Stimulated activated CD4-positive, alpha-beta T cell treated with anti-CD3 and anti-CD28 coated beads, TNF-alpha, amount 100 ng/mL, for 4 hours (primary cell): ENCODE results near the gene CXXC1.
"Not testable (repeated sequence)": the region's sequence is repeated elsewhere in the genome, so short reads cannot be mapped to it uniquely, and the experiment has no call there.

Experiments
- DNase-seq, 3 experiments: peaks; one replicate each; pipeline ENCODE4 v3.0.0-alpha.2; 2020; ENCODE audit warnings: low read depth in 3 of 3

Gene CXXC1

GRCh38 chr18:50274941-50275340 is 12.6 kb downstream of the CXXC1 start:
- no peak for DNase-seq

DNA sequence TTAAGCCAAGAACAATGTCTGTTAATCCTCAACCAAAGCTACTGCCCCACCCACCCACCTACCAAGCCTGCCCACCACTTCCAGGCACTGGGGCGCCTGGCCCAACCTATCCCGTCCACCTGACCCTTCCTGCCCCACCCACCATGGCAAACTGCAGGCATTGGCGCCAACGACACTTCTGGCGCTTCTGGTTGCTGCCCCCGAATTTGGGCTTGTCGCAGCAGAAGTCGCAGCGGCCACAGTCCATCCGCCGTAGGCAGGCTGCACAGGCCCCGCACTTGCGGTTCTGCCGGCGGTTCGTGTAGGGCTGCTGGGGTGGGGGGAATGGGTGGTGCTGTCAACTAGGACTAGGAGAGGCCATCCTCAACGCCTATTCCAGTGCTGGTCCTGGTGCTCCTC is 13.4 kb downstream of the CXXC1 start:
- no peak for DNase-seq

DNA sequence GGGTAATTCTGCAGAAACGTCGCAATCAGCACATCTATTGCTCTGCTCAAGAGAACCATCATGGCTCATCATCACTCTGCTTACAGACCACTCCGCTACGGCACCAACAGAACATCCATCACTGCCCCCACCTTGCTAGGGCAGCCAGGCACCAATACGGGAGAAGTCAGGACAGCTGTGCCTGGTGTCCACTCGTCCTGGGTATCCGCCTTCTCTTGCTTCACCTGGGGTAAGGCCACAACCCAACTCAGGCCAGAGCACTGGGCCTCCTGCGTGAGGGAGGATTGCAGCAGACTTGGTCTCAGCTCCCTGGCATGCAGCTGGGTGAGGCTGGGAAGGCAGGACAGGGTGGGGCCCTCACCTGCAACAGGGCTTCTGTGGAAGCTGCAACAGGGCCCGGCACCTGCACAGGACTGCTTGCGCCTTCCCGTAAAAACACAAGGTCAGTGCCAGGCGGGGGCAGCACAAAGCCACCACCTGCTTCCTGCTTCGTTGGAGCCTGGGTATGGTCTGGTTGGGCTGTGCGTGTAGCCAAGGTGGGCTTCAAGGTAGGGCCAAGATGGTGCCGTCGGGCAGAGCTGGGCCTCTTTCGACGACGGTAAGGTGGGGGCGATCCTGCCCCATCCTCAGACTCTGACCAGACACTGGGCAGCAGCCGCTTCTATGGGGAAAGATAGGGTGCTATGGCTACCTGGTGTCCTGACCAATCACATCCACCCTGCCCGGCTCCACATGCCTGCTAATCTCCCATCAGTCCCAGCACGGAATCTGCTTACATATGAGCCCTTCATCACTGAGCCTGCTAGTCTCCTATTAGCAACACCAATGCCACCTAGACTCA is 14.1 kb downstream of the CXXC1 start:
- DNase-seq, result no peak

GRCh38 chr18:50272568-50272967 is 14.9 kb downstream of the CXXC1 start:
- DNase-seq, result no peak

DNA sequence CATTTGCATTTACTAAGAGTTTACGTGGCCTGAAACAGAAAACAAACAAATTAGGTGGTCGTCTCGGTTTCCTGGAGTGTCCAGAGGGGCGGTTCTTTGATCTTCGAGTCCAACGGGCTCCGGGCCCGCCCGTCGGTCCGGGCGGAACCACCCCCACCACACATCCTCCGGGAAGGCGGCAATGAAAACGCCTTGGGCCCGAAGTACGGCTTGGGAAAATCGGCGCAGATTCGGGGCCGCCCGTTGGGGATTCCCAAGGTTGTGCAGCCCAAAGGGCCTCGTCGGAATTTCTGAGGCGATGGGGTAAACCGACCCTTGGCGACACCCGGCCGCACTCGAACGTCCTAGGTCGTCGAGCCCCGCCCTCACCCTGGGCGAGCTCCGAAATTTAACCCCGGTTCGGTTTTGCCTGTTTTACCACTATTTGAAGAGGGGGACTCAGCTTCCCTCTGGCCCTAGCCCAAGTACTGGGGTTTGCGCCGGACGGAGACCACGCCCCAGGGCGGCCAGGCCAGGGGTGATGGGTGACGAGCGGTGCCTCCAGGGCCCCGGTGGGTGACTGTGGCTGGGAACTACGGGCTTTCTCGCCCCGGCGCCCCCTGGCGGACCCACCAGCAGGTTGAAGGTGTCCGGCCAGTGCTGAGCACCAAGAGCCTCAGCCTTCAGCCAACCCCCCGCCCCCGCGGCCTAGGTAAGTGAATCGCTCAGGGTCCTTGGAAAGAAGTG is 19.3 kb downstream of the CXXC1 start:
- peak; percentile 50 to 63 (median 59) for DNase-seq

DNA sequence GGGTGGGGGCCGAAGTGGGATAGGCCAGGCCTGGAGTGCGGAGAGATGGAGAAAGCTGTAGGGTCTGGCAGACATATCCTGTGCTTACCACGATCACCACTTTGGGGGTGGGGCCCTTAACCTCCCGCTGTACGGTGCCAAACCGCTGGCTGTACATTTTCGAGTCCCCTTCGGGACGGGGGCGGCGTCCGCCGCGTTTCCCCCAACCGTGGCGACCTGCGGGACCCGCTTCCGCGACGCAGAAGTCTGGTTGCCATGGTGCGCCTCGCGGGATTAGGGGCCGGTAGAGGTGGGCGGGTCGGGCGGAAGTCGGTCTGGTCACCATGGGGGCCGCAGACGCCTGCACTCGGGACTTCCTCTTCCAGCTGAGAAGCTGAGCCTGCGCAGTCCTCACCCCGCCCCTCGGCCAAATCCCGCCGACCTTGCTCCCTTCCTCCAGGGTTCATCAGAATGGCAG is 21.2 kb downstream of the CXXC1 start, which contains the start of gene CFAP53:
TSS of gene CFAP53 (minus strand) at position 248 of the 457 bp plus-strand sequence. CDS start at position 157, 91 bp downstream.
- DNase-seq, result peak; percentile 61 to 63 (median 62)

DNA sequence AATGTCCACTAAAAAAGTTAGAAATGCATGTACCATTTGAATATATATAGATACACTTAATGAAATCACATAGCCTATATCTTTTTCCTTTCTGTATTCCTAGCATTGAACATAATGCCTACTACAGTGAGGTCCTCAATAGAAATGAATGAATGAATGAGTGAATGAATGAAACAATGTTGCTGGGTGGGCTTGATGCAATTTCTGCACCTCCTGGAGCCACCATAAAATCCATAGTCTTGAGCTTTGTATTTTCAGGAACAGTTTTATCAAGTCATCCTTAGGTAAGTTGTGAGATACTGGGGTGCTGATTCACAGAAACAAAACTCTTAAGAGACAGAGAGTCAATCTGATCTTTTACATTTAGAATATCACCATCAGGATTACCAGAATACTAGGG is 24.5 kb downstream of the CXXC1 start:
- DNase-seq, result no peak

- DNase-seq, result no peak
These were observed 36.6 kb downstream of the CXXC1 start for GRCh38 chr18:50250935-50251334.

- DNase-seq, result no peak
These were observed 37.9 kb downstream of the CXXC1 start for GRCh38 chr18:50249576-50249975.

- no peak for DNase-seq
These were observed 39.9 kb downstream of the CXXC1 start for GRCh38 chr18:50247561-50247960.

GRCh38 chr18:50241768-50242167 is 45.7 kb downstream of the CXXC1 start:
- DNase-seq, result not testable (repeated sequence)

GRCh38 chr18:50240080-50240563 is 47.4 kb downstream of the CXXC1 start:
- no peak for DNase-seq

- DNase-seq, result no peak
These were observed 55.1 kb downstream of the CXXC1 start for GRCh38 chr18:50232419-50232818.
